ENCODE measurements around the gene KRT40. TPM values are rescaled to one million over a fixed set of nuclear protein-coding genes. Genes with fewer than 3 reads are reported as not detected.

The KRT40 gene
- total and polyA plus RNA-seq, 2 of the 4 experiments (the other 2 are of a cell fraction) = not detected

DNA sequence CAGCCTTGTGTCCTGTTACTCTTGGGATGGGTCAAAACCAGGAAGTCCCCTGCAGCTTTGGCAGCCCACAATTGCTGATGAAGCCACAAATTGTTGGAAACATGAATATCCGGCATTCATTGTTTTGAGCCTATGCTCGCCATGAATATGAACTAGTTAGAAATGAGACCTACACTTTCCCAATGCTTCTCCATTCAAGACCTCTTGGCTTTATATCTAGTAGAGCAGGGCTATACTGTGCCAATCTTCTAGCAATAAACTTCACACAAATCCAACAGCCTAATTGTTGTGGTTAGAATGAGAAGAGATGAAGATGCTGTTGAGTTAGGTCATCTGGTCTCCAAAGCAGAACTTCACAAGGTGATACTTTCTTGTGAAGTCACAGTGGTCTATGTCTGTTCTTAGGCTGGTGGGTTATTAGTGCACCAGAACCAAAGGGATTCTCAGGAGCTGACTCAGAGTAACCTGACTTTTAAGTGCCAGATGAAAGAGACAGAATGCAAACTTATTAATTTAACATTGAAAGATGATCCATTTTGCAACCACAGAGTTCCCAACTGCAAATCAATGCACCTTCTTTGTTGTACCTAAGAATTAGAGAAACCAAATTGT lies 33.0 kb downstream of the KRT40 start (continued):
- TF ChIP-seq RCOR1 (IDR thresholded peaks at IDR 0.05; ENCODE audit: insufficient replicate concordance, low read length) = no peak

DNA sequence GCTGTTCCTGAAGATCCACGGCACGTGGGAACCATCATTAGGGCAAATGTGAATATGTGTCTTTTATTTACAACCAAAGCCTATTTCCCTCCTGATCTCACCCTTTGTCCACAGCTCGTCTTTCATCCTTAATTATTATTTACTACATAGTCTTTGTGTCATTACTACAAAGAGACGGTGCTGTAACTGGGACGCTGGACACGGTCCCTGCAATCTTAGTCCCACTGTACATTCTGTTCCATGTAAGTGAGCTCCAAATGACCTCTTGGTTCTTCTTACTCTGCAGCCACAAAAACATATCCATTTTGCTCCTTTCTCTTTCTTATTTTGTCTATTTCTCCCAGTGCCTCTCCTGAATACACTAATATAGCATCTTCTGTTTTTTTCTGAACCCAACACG lies 34.0 kb downstream of the KRT40 start:
- H3K27me3 ChIP-seq (ENCODE audit: control insufficient read depth, insufficient read depth, low read length) = no peaks in the 10 kb centered on the region
- no peaks in the 10 kb centered on the region for H3K36me3 ChIP-seq (ENCODE audit: control insufficient read depth, insufficient read depth, low read length)
- DNase-seq (no peak), ATAC-seq (ENCODE audit: low read depth) (no peak)
- H3K79me1 ChIP-seq (ENCODE audit: low read depth in 1 of 2, low read length in 2 of 2) = no peaks in the 10 kb centered on the region
- H3K23ac ChIP-seq (ENCODE audit: low read depth, low read length) = no peak overlapping the region
- no peak overlapping the region; the same call in 1 of the 2 replicates for H3K18ac ChIP-seq (ENCODE audit: low read depth, low read length)
- BruUV-seq (replicated peaks) = no TSS peak
- H4K91ac ChIP-seq (ENCODE audit: insufficient read depth, low read depth, low read length) = no peak overlapping the region
- no peak overlapping the region for H3K4me2 ChIP-seq (ENCODE audit: low read depth, low read length)
- H2BK120ac ChIP-seq (ENCODE audit: low read depth, low read length) = 0 out of 2 replicates have a peak overlapping the region, but pooled peaks have one; percentile 9
- CTCF ChIA-PET = interaction anchor here (0.6 kb wide), 1 partner anchor 24 kb away, joined by 3 read pairs; no protein-coding TSS in a partner anchor
- WGBS, 2 experiments (ENCODE audit: extremely low coverage in 2 of 2, insufficient read length in 1 of 2) = 93% methylated on average over 3 of the region's 7 CpGs; no CpG with 5 or more reads in 1 of the 2 experiments
- H4K20me1 ChIP-seq (ENCODE audit: insufficient read depth, low read length) = no peaks in the 10 kb centered on the region
- no peak overlapping the region for H3K27ac ChIP-seq (ENCODE audit: insufficient read depth, low read length)
- H3K9ac ChIP-seq (ENCODE audit: low read depth, low read length) = no peak overlapping the region
- no peak overlapping the region for H3K14ac ChIP-seq (replicated peaks; ENCODE audit: low read depth, low read length)
- no peak overlapping the region; the same call in 1 of the 2 replicates for H3K56ac ChIP-seq (ENCODE audit: extremely low read depth, insufficient read depth, low read length)
- H4K8ac ChIP-seq (ENCODE audit: low read depth in 2 of 2, low read length in 2 of 2) = peak overlapping the region in 1 of 2 experiments; percentile 36; a peak in 1 of 4 replicates
- peak overlapping the region; percentile 56; the same call in 1 of the 3 replicates for H2BK15ac ChIP-seq (ENCODE audit: low read depth, low read length)
- H2BK20ac ChIP-seq (ENCODE audit: low read depth, low read length) = no peak overlapping the region
- H2BK5ac ChIP-seq (ENCODE audit: low read depth, low read length, poor library complexity, severe bottlenecking) = no peak overlapping the region
- in situ Hi-C loops (cut with MboI; ENCODE audit: low sequenced_read_pairs) (no loop called here), dilution Hi-C loops (cut with HindIII; ENCODE audit: low sequenced_read_pairs, unreplicated experiment) (no loop called here), intact Hi-C loops (cut with micrococcal nuclease) (no loop called here)
- peaks cover 8% of the 10 kb centered on the region for H3K4me1 ChIP-seq (ENCODE audit: control insufficient read depth, insufficient read depth, low read length)
- no peak overlapping the region for H3K4ac ChIP-seq (ENCODE audit: low read depth, low read length)
- H3K4me3 ChIP-seq (ENCODE audit: insufficient read depth, low read depth, low read length) = no peak overlapping the region
- no peak overlapping the region for H2AK9ac ChIP-seq (replicated peaks; ENCODE audit: low read depth, low read length, poor library complexity)
- H2AK5ac ChIP-seq (ENCODE audit: low read depth, low read length) = no peak overlapping the region
- POLR2A ChIA-PET (ENCODE audit: unreplicated experiment) = no interaction called here
- H3K9me3 ChIP-seq (ENCODE audit: control insufficient read depth, insufficient read depth, low read length) = no peaks in the 10 kb centered on the region
- H3K9me1 ChIP-seq (ENCODE audit: insufficient read depth, low read length) = peaks cover 2% of the 10 kb centered on the region; the same call in 1 of the 2 replicates
- no peak overlapping the region for H4K5ac ChIP-seq (ENCODE audit: low read depth, low read length)
- TF ChIP-seq MAZ (IDR thresholded peaks at IDR 0.05; ENCODE audit: borderline replicate concordance, low read depth, low read length) (no peak), RFX5 (IDR thresholded peaks at IDR 0.05; ENCODE audit: low read depth, low read length) (no peak), MXI1 (IDR thresholded peaks at IDR 0.05; ENCODE audit: borderline replicate concordance, low read depth, low read length) (no peak)
- TF ChIP-seq, protein P1, sequence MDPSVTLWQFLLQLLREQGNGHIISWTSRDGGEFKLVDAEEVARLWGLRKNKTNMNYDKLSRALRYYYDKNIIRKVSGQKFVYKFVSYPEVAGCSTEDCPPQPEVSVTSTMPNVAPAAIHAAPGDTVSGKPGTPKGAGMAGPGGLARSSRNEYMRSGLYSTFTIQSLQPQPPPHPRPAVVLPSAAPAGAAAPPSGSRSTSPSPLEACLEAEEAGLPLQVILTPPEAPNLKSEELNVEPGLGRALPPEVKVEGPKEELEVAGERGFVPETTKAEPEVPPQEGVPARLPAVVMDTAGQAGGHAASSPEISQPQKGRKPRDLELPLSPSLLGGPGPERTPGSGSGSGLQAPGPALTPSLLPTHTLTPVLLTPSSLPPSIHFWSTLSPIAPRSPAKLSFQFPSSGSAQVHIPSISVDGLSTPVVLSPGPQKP (IDR thresholded peaks at IDR 0.05; ENCODE audit: borderline replicate concordance, low read depth, low read length) = no peak
- H2AFZ ChIP-seq (replicated peaks; ENCODE audit: low read length, poor library complexity) = no peak overlapping the region

Measured in IMR-90 (cell line).